ACC112 (cell line): ENCODE data around the gene SLC25A10.

Experiments
- H2AFZ ChIP-seq: fragments of 200-600 bp; sonication (generic); one replicate; pipeline ENCODE4 v1.6.0; 2017; ENCODE audit warnings: antibody characterized with exemption, low read length; ENCODE audit not compliant: unreplicated experiment
- H3K27ac ChIP-seq: fragments of 200-600 bp; sonication (generic); 2 replicates; pipeline ENCODE4 v1.5.1; 2014; ENCODE audit warnings: low read depth, mild to moderate bottlenecking, antibody characterized with exemption, low read length, moderate library complexity
- H3K27me3 ChIP-seq: fragments of 200-600 bp; sonication (generic); 2 replicates; pipeline ENCODE4 v1.6.1; 2014; ENCODE audit warnings: mild to moderate bottlenecking, antibody characterized with exemption, low read length, moderate library complexity, mixed read lengths; ENCODE audit not compliant: insufficient read depth
- H3K36me3 ChIP-seq: fragments of 200-600 bp; sonication (generic); 2 replicates; pipeline ENCODE4 v1.6.1; 2016; ENCODE audit warnings: mild to moderate bottlenecking, antibody characterized with exemption, low read length, moderate library complexity, mixed read lengths; ENCODE audit not compliant: insufficient read depth
- H3K4me1 ChIP-seq: fragments of 200-600 bp; sonication (generic); one replicate; pipeline ENCODE4 v1.6.1; 2016; ENCODE audit warnings: low read length, mixed read lengths; ENCODE audit not compliant: insufficient read depth, unreplicated experiment, control insufficient read depth
- H3K4me3 ChIP-seq: fragments of 200-600 bp; sonication (generic); 2 replicates; pipeline ENCODE4 v1.5.1; 2014; ENCODE audit warnings: mild to moderate bottlenecking, low read depth, low read length
- H3K79me2 ChIP-seq: fragments of 200-600 bp; sonication (generic); one replicate; pipeline ENCODE4 v1.6.0; 2016; ENCODE audit warnings: low read length; ENCODE audit not compliant: control insufficient read depth, unreplicated experiment, insufficient read depth

The SLC25A10 gene

GRCh38 chr17:81715107-81715871 lies 3.2 kb downstream of the SLC25A10 start:
- H3K79me2 ChIP-seq, result peaks cover 4% of the 10 kb centered on the region
- H3K4me3 ChIP-seq, result no peak overlapping the region
- peaks cover 12% of the 10 kb centered on the region for H3K4me1 ChIP-seq
- no peak overlapping the region for H3K27ac ChIP-seq
- no peak overlapping the region for H2AFZ ChIP-seq
- H3K36me3 ChIP-seq, result no peaks in the 10 kb centered on the region
- no peaks in the 10 kb centered on the region for H3K27me3 ChIP-seq

- Histone ChIP-seq H2AFZ (no peak overlapping the region), H3K36me3 (no peaks in the 10 kb centered on the region), H3K27ac (no peak overlapping the region), H3K4me3 (no peak overlapping the region), H3K27me3 (no peaks in the 10 kb centered on the region), H3K4me1 (peaks cover 4% of the 10 kb centered on the region), H3K79me2 (peaks cover 4% of the 10 kb centered on the region)
Observed at GRCh38 chr17:81715872-81716673, 4.0 kb downstream of the SLC25A10 start.

- Histone ChIP-seq H3K27ac (no peak overlapping the region), H3K79me2 (peaks cover 4% of the 10 kb centered on the region), H3K4me1 (no peaks in the 10 kb centered on the region), H2AFZ (no peak overlapping the region), H3K4me3 (no peak overlapping the region), H3K36me3 (no peaks in the 10 kb centered on the region), H3K27me3 (no peaks in the 10 kb centered on the region)
Observed at GRCh38 chr17:81716674-81716996, 4.6 kb downstream of the SLC25A10 start.

GRCh38 chr17:81717049-81717765 lies 5.1 kb downstream of the SLC25A10 start:
- H3K27me3 ChIP-seq, result no peaks in the 10 kb centered on the region
- no peaks in the 10 kb centered on the region for H3K36me3 ChIP-seq
- no peak overlapping the region for H2AFZ ChIP-seq
- no peak overlapping the region for H3K27ac ChIP-seq
- H3K4me3 ChIP-seq, result no peak overlapping the region
- H3K4me1 ChIP-seq, result peaks cover 4% of the 10 kb centered on the region
- H3K79me2 ChIP-seq, result peaks cover 4% of the 10 kb centered on the region

- H2AFZ ChIP-seq, result no peak overlapping the region
- peaks cover 9% of the 10 kb centered on the region for H3K4me1 ChIP-seq
- H3K4me3 ChIP-seq, result no peak overlapping the region
- no peaks in the 10 kb centered on the region for H3K36me3 ChIP-seq
- peaks cover 2% of the 10 kb centered on the region for H3K79me2 ChIP-seq
- H3K27ac ChIP-seq, result no peak overlapping the region
- H3K27me3 ChIP-seq, result no peaks in the 10 kb centered on the region
Observed at GRCh38 chr17:81717766-81718089, 5.6 kb downstream of the SLC25A10 start.

DNA sequence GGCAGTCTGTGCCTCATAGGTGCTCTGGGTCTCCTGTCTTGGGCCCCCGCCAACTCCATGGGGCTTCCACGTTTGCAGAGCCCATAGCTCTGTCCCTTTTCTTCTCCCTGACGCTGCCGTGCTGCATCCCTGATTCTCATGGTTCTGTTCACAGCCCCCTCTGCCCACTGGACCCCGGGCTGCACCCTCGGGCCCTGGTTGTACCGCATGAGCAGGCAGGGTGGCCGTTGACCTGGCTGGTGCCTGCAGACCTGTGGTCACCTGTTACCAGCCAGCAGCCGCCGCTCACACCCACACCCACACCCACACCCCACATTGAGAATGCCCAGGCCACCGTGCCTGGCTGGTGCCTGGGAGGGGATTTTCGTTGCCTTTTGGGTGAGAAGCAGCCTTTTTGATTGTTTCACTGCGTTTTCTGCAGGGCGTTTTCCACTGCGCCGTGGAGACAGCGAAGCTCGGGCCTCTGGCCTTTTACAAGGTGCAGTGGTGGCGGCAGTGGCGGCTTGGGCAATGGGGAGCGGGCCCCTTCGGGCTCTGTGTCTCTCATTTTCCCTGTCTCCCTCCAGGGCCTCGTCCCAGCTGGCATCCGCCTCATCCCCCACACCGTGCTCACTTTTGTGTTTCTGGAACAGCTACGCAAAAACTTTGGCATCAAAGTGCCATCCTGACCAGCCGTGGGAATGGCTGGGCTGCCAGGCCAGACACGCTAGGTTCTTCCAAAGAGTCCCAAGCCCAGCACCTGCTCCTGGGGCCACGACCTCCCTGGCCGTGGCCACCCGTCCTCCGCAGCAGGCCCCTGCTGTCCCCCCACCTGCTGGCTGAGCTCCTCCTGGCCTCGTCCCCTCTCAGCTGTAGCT lies 7.6 kb downstream of the SLC25A10 start:
- Histone ChIP-seq H3K36me3 (no peaks in the 10 kb centered on the region), H3K79me2 (no peaks in the 10 kb centered on the region), H3K27ac (no peak overlapping the region), H3K4me1 (peaks cover 13% of the 10 kb centered on the region), H3K27me3 (no peaks in the 10 kb centered on the region), H2AFZ (no peak overlapping the region), H3K4me3 (no peak overlapping the region)

DNA sequence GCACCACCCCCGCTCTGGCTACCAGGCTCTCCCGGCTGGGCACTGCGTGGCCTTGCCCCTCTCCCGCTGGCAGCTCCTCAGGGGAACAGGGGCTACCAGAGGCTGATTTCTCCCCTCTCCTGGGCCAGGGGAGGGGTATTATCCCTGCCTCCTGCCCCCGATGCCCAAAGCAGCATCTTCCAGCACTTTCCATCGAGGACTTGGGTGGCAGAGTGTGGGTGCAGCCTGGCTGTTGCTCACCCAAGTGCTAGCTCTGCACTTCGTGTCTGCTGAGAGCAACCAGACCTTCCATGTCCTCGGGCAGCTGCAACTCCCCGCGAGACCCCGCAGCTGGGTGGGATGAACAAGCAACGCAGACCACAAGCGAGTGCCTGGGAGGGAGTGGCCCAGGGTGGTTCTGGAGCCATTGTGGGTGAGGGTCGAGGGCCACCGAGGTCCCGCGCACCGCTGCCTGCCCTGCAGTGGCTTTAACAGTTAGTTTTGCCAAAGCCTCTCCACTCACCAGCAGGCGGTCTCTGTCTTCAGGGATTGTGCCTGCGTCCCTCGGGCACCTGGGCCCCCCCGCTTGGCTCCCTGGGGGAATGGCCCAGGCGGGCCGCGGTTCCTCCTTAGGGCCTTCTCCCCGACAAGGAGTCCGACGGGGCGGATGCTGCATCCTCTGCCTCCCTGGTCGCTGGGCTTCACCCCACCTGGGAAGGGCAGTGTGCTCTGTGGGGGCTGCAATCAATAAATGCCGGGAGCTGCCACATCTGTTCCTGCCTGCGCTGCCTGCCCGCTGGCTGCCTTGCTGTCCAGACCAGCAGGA lies 8.4 kb downstream of the SLC25A10 start:
- Histone ChIP-seq H3K79me2 (no peaks in the 10 kb centered on the region), H3K4me3 (no peak overlapping the region), H3K27me3 (no peaks in the 10 kb centered on the region), H3K4me1 (peaks cover 13% of the 10 kb centered on the region), H3K36me3 (no peaks in the 10 kb centered on the region), H3K27ac (no peak overlapping the region), H2AFZ (no peak overlapping the region)

DNA sequence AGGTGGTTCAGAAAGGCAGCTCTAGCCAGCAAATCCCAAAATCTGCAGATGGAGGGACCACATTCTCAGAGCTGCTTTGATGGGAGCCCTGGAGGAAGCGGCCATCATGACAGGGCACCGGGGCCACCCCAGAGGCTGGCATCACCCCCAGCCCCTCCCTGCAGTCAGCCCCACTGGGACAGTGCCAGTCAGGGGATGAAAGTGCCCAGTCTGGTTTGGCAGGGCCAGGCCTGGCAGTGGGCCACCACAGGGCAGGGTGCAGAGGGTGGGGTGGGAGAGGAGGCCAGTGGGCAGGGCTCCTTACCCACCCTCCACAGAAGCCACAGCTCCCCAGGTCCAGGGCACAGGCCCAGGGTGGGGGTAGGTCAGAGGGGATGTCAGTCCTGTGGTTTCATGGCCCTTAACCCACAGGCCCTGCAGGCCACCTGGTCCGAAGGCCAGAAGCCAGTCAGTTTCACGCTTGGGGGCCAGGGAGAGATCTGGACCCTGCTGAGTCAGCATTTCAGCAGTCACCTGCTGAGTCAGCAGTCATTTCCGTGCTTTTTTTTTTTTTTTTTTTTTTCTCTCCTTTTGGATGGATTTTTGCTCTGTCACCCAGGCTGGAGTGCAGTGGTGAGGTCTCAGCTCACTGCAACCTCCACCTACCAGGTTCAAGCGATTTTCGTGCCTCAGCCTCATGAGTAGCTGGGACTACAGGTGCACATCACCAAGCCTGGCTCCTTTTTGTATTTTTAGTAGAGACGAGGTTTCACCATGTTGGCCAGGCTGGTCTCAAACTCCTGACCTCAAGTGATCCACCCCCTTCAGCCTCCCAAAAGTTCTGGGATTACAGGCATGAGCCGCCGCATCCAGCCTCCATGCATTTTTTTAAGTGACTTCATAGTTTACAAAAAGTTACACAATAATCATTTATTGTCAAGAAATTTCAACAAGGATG lies 10.4 kb downstream of the SLC25A10 start:
- Histone ChIP-seq H3K79me2 (no peaks in the 10 kb centered on the region), H3K27me3 (no peaks in the 10 kb centered on the region), H3K36me3 (no peaks in the 10 kb centered on the region), H3K27ac (no peak overlapping the region), H3K4me3 (no peak overlapping the region), H2AFZ (no peak overlapping the region), H3K4me1 (peaks cover 13% of the 10 kb centered on the region)

DNA sequence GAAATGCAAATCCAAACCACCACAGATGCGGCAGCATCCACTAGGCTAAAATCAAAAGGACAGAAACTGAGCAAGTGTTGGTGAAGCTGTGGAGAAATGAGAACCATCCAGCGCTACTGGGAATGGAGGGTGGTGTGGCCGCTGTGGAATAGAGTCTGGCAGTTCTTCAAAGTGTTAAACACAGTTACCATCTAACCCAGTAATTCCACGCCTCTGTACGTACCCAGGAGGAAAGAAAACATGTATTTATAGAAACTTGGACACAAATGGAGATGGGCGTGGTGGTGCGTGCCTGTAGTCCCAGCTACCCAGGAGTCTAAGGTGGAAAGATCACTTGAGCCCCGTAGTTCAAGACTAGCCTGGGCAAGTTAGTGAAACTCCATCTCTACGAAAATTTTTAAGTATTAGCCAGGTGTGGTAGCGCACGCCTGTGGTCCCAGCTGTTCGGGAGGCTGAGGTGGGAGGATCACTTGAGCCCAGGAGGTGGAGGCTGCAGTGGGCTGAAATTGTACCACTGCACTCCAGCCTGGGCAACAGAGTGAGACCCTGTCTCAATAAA lies 11.6 kb downstream of the SLC25A10 start:
- H3K4me1 ChIP-seq, result peaks cover 13% of the 10 kb centered on the region
- no peak overlapping the region for H3K27ac ChIP-seq
- H3K27me3 ChIP-seq, result no peaks in the 10 kb centered on the region
- no peak overlapping the region for H2AFZ ChIP-seq
- H3K79me2 ChIP-seq, result no peaks in the 10 kb centered on the region
- H3K36me3 ChIP-seq, result no peaks in the 10 kb centered on the region
- no peak overlapping the region for H3K4me3 ChIP-seq
